Common myeloid progenitor, CD34-positive (primary cell): Measurements from ENCODE around the gene SSR1.

Experiments used
- CTCF ChIA-PET: fragments of 350-600 bp; sonication (Branson Sonifier 250); formaldehyde crosslinking; loops from one replicate; lab custom pipeline; 2021; ENCODE audit warnings: antibody characterized with exemption; lab: Charles Lee
- POLR2A ChIA-PET: fragments of 350-600 bp; sonication (Branson Sonifier 250); formaldehyde crosslinking; loops from one replicate; lab custom pipeline; 2021; ENCODE audit warnings: antibody characterized with exemption; lab: Charles Lee
- DNase-seq, 3 donors: peaks; one replicate each; pipeline versions ENCODE4 v3.0.0 to v3.0.0-alpha.2; 2013
- H3K27ac ChIP-seq, 2 experiments: 1 replicate in 1 of 2; 2 replicates in 1 of 2; pipeline ENCODE4 v1.7.0; 2013; ENCODE audit warnings: inconsistent platforms in 2 of 2, low read length in 2 of 2, mild to moderate bottlenecking in 2 of 2, low read depth in 1 of 2, moderate library complexity in 1 of 2; ENCODE audit not compliant: severe bottlenecking in 2 of 2, insufficient read depth in 1 of 2, poor library complexity in 1 of 2
- H3K27me3 ChIP-seq, 5 experiments: replicated peaks in 2 of 5; 1 replicate in 3 of 5; 2 replicates in 2 of 5; pipeline versions ENCODE4 v1.6.1 to v1.7.0; 2013; ENCODE audit warnings: low read length in 4 of 5, mild to moderate bottlenecking in 2 of 5, moderate library complexity in 2 of 5, inconsistent platforms in 1 of 5; ENCODE audit not compliant: insufficient read depth in 5 of 5, control insufficient read depth in 4 of 5
- H3K36me3 ChIP-seq, 4 experiments: 1 replicate in 2 of 4; 2 replicates in 2 of 4; pipeline versions ENCODE4 v1.6.1 to v1.7.0; 2013; ENCODE audit warnings: low read length in 3 of 4, control low read depth in 1 of 4, mild to moderate bottlenecking in 1 of 4; ENCODE audit not compliant: control insufficient read depth in 4 of 4, insufficient read depth in 4 of 4
- H3K4me1 ChIP-seq, 4 experiments: 1 replicate in 3 of 4; 2 replicates in 1 of 4; pipeline versions ENCODE4 v1.6.1 to v1.7.1; 2013; ENCODE audit warnings: low read length in 3 of 4, mild to moderate bottlenecking in 3 of 4, control low read depth in 1 of 4, inconsistent platforms in 1 of 4, moderate library complexity in 1 of 4; ENCODE audit not compliant: control insufficient read depth in 4 of 4, insufficient read depth in 4 of 4; ENCODE audit errors: control extremely low read depth in 1 of 4
- H3K4me3 ChIP-seq, 7 experiments: 1 replicate in 4 of 7; 2 replicates in 3 of 7; pipeline versions ENCODE4 v1.5.1 to v1.7.0; 2013; ENCODE audit warnings: mild to moderate bottlenecking in 7 of 7, low read length in 6 of 7, moderate library complexity in 6 of 7, inconsistent platforms in 2 of 7, low read depth in 2 of 7, control low read depth in 1 of 7; ENCODE audit not compliant: insufficient read depth in 4 of 7, control insufficient read depth in 1 of 7; ENCODE audit errors: extremely low read depth in 1 of 7
- H3K9me3 ChIP-seq, 5 experiments: 1 replicate in 4 of 5; 2 replicates in 1 of 5; pipeline versions ENCODE4 v1.6.1 to v1.7.1; 2013; ENCODE audit warnings: low read length in 4 of 5, mild to moderate bottlenecking in 2 of 5, inconsistent platforms in 1 of 5, low read depth in 1 of 5, moderate library complexity in 1 of 5; ENCODE audit not compliant: control insufficient read depth in 4 of 5, insufficient read depth in 2 of 5; ENCODE audit errors: control extremely low read depth in 1 of 5
- WGBS: methylation state at CpG from one replicate; pipeline ENCODE4 v1.1.5; 2013; ENCODE audit not compliant: insufficient coverage; 5-methylcytosine and 5-hydroxymethylcytosine counted together

Gene SSR1

DNA sequence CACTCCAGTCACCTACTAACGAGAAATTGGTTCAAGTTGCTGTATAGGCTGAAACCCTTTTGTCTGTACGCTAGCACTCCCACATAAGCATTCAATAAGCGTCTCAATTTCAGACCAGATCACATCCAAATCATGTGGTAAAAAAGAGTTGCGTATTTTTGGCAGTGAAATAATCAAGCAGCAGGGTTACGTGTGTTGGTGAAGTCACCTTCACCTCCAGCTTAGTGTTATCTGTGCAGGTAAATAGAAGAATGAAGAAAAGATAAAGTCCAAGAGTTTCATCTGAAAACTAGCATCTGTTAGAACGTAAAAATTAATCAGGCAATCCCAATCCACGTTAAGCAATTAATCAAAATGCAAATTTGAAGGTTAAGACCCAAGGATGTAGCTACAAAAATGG is 11.3 kb downstream of the SSR1 start:
- no peaks in the 10 kb centered on the region for H3K4me1 ChIP-seq
- no peaks in the 10 kb centered on the region for H3K27me3 ChIP-seq
- DNase-seq = no peak
- no peak overlapping the region for H3K27ac ChIP-seq
- CTCF ChIA-PET = interaction anchor here (0.7 to 1.1 kb wide), 4 partner anchors 14 to 30 kb away, joined by 3 to 4 read pairs (median 4); no protein-coding TSS in a partner anchor
- no peaks in the 10 kb centered on the region for H3K9me3 ChIP-seq
- 78% methylated on average over 1 of the region's 7 CpGs for WGBS
- POLR2A ChIA-PET = no interaction called here
- H3K36me3 ChIP-seq = peaks cover 4 to 89% (median 60%) of the 10 kb centered on the region in 4 experiments
- no peak overlapping the region for H3K4me3 ChIP-seq

DNA sequence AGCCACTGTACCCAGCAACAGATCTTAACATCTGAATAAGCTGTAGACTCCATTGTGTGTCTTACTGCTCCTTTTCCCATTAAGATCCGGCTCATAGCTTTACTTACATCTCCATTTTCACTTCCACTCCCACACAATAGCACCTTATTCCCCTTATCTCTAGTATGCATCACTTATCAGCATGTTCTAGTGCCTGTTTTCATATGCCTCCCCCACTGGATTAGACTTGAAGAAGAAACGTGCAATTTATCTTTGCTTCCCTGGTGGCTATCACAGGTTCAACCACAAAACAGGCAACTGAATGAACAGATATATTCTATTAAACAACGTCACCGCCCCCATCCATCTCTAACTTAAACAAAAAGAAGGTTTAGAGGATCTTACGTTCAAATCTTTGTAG is 12.1 kb downstream of the SSR1 start:
- no peak for DNase-seq
- POLR2A ChIA-PET = no interaction called here
- CTCF ChIA-PET = interaction anchor here (1.2 to 1.3 kb wide), 2 partner anchors 9 to 90 kb away, joined by 3 read pairs; no protein-coding TSS in a partner anchor
- H3K4me3 ChIP-seq = no peak overlapping the region
- H3K27ac ChIP-seq = no peak overlapping the region
- no peaks in the 10 kb centered on the region for H3K9me3 ChIP-seq
- H3K36me3 ChIP-seq = peaks cover 4 to 90% (median 63%) of the 10 kb centered on the region in 4 experiments
- H3K27me3 ChIP-seq = no peaks in the 10 kb centered on the region
- WGBS = 93% methylated on average over 5 of the region's 5 CpGs
- no peaks in the 10 kb centered on the region for H3K4me1 ChIP-seq

GRCh38 chr6:7298113-7298512 is 14.9 kb downstream of the SSR1 start:
- ChIA-PET POLR2A (no interaction called here), CTCF (interaction anchor here (0.5 to 1.5 kb wide), 3 partner anchors 21 to 333 kb away, joined by 3 to 7 read pairs (median 3); partner anchors contain the start of genes CAGE1 and RIOK1)

GRCh38 chr6:7296602-7297001 is 16.4 kb downstream of the SSR1 start:
- Histone ChIP-seq H3K27ac (no peak overlapping the region), H3K9me3 (no peaks in the 10 kb centered on the region), H3K4me1 (no peaks in the 10 kb centered on the region), H3K36me3 (peaks cover 9 to 90% (median 56%) of the 10 kb centered on the region in 4 experiments), H3K27me3 (no peaks in the 10 kb centered on the region), H3K4me3 (no peak overlapping the region)
- ChIA-PET CTCF (no interaction called here), POLR2A (no interaction called here)
- DNase-seq = no peak
- 100% methylated on average over 1 of the region's 2 CpGs for WGBS

More at GRCh38 chr6:7298113-7298512, 14.9 kb downstream of the SSR1 start:
- Histone ChIP-seq H3K4me1 (no peaks in the 10 kb centered on the region), H3K27ac (no peak overlapping the region), H3K4me3 (no peak overlapping the region), H3K9me3 (no peaks in the 10 kb centered on the region), H3K36me3 (peaks cover 5 to 90% (median 53%) of the 10 kb centered on the region in 4 experiments), H3K27me3 (no peaks in the 10 kb centered on the region)
- no peak for DNase-seq
- no CpG with 5 or more reads among the region's 1 CpG for WGBS

DNA sequence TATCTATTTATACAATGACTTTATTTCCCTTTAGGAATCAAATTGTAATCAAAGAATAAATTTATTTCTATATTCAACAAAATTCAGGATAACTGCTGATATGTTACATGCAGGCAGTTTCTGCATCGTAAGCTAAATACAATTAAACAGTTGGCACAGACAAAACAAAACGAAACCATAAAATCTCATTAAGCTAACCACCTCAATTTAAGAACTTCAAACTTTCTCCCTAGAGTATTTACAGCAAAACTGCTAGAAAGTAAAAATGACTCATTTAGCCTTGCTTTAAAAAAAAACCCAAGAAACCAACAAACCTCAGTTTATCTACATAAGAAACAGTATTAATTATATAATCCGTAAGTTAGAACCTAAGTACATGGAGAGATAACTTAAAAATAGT is 17.1 kb downstream of the SSR1 start:
- no peak for DNase-seq
- Histone ChIP-seq H3K4me3 (no peak overlapping the region), H3K27me3 (no peaks in the 10 kb centered on the region), H3K27ac (no peak overlapping the region), H3K4me1 (no peaks in the 10 kb centered on the region), H3K9me3 (no peaks in the 10 kb centered on the region), H3K36me3 (peaks cover 9 to 90% (median 56%) of the 10 kb centered on the region in 4 experiments)
- ChIA-PET CTCF (no interaction called here), POLR2A (no interaction called here)
- no CpG with 5 or more reads among the region's 3 CpGs for WGBS

- Histone ChIP-seq H3K9me3 (no peaks in the 10 kb centered on the region), H3K27me3 (no peaks in the 10 kb centered on the region), H3K36me3 (peaks cover 12 to 88% (median 54%) of the 10 kb centered on the region in 4 experiments), H3K27ac (no peak overlapping the region), H3K4me1 (no peaks in the 10 kb centered on the region), H3K4me3 (no peak overlapping the region)
- no peak for DNase-seq
- WGBS = 100% methylated on average over 1 of the region's 6 CpGs
- POLR2A ChIA-PET = interaction anchor here (0.6 kb wide), 1 partner anchor 51 kb away, joined by 4 read pairs; no protein-coding TSS in a partner anchor
- CTCF ChIA-PET = interaction anchor here (0.9 to 3.4 kb wide), 6 partner anchors 10 to 329 kb away, joined by 3 to 22 read pairs (median 4); no protein-coding TSS in a partner anchor
Observed at GRCh38 chr6:7292596-7293255, 20.3 kb downstream of the SSR1 start.

GRCh38 chr6:7290079-7290478 is 22.9 kb downstream of the SSR1 start:
- Histone ChIP-seq H3K36me3 (peaks cover 18 to 84% (median 57%) of the 10 kb centered on the region in 4 experiments), H3K9me3 (no peaks in the 10 kb centered on the region), H3K27me3 (no peaks in the 10 kb centered on the region), H3K4me1 (no peaks in the 10 kb centered on the region), H3K4me3 (no peak overlapping the region), H3K27ac (no peak overlapping the region)
- no peak for DNase-seq
- ChIA-PET POLR2A (no interaction called here), CTCF (interaction anchor here (1.0 to 3.1 kb wide), 3 partner anchors 13 to 566 kb away, joined by 3 to 14 read pairs (median 3); no protein-coding TSS in a partner anchor)
- WGBS = no CpG with 5 or more reads among the region's 1 CpG
